H1 (cell line): ENCODE results near the gene LLPH. TPM values are rescaled to one million over a fixed set of nuclear protein-coding genes. Genes with fewer than 3 reads are reported as not detected.

Source experiments
- CTCF ChIA-PET: fragments of 300-600 bp; sonication (Branson Sonifier 250); formaldehyde crosslinking; loops from one replicate; lab custom pipeline; 2021; ENCODE audit not compliant: partially characterized antibody; lab: Charles Lee
- POLR2A ChIA-PET: fragments of 300-600 bp; sonication (Branson Sonifier 250); formaldehyde crosslinking; loops from one replicate; lab custom pipeline; 2021; ENCODE audit warnings: inconsistent platforms; ENCODE audit not compliant: partially characterized antibody; lab: Charles Lee
- DNase-seq, 2 experiments: peaks; one replicate each; pipeline versions ENCODE4 v3.0.0 to v3.0.0-alpha.2; 2010 to 2022; ENCODE audit warnings: low spot score in 2 of 2, low read depth in 1 of 2, mixed read lengths in 1 of 2
- FAIRE-seq: peaks from 2 replicates; lab custom pipeline; 2011; peaks lifted over from hg19 to GRCh38; lab: Jason Lieb, UNC
- H2AFZ ChIP-seq: 2 replicates; pipeline ENCODE4 v1.8.1; 2012; ENCODE audit warnings: low read length, inconsistent platforms
- H2AK5ac ChIP-seq: 2 replicates; pipeline ENCODE4 v1.6.1; 2013; ENCODE audit warnings: low read depth, low read length
- H2BK120ac ChIP-seq: replicated peaks from 2 replicates; pipeline ENCODE3; 2013; ENCODE audit warnings: low read depth, low read length, inconsistent platforms
- H2BK12ac ChIP-seq: 2 replicates; pipeline ENCODE4 v1.6.1; 2013; ENCODE audit warnings: low read depth, low read length
- H2BK15ac ChIP-seq: 2 replicates; pipeline ENCODE4 v1.6.1; 2013; ENCODE audit warnings: low read length
- H2BK20ac ChIP-seq: 2 replicates; pipeline ENCODE4 v1.6.1; 2013; ENCODE audit warnings: low read length
- H2BK5ac ChIP-seq: 2 replicates; pipeline ENCODE4 v1.6.1; 2013; ENCODE audit warnings: low read depth, low read length
- H3K14ac ChIP-seq: 2 replicates; pipeline ENCODE4 v1.6.1; 2013; ENCODE audit warnings: inconsistent platforms; ENCODE audit not compliant: insufficient read length
- H3K18ac ChIP-seq: 2 replicates; pipeline ENCODE4 v1.6.1; 2013; ENCODE audit warnings: low read length; ENCODE audit errors: extremely low read depth
- H3K23ac ChIP-seq: 2 replicates; pipeline ENCODE4 v1.6.1; 2013; ENCODE audit warnings: inconsistent platforms; ENCODE audit not compliant: insufficient read length
- H3K23me2 ChIP-seq: 2 replicates; pipeline ENCODE4 v1.6.1; 2013; ENCODE audit warnings: low read depth, low read length
- H3K27ac ChIP-seq: 2 replicates; pipeline ENCODE4 v1.6.1; 2011; ENCODE audit warnings: low read depth, low read length, inconsistent platforms
- H3K27me3 ChIP-seq, 4 experiments: replicated peaks in 1 of 4; 1 replicate in 1 of 4; 2 replicates in 3 of 4; pipeline versions ENCODE4 v1.6.1 to v1.8.1; 2011 to 2013; ENCODE audit warnings: low read length in 3 of 4, mild to moderate bottlenecking in 3 of 4, inconsistent platforms in 2 of 4, mixed read lengths in 2 of 4, moderate library complexity in 1 of 4; ENCODE audit not compliant: control insufficient read depth in 3 of 4, insufficient read depth in 3 of 4; ENCODE audit errors: extremely low read depth in 1 of 4
- H3K36me3 ChIP-seq, 4 experiments: 2 replicates each; pipeline versions ENCODE4 v1.6.1 to v1.8.1; 2011 to 2013; ENCODE audit warnings: mild to moderate bottlenecking in 4 of 4, low read length in 3 of 4, moderate library complexity in 2 of 4, control low read depth in 1 of 4, inconsistent platforms in 1 of 4; ENCODE audit not compliant: insufficient read depth in 4 of 4, control insufficient read depth in 2 of 4
- H3K4ac ChIP-seq: replicated peaks from 2 replicates; pipeline ENCODE3; 2013; ENCODE audit warnings: low read length, low read depth, mixed read lengths, inconsistent platforms; ENCODE audit not compliant: insufficient read length
- H3K4me1 ChIP-seq, 4 experiments: replicated peaks in 1 of 4; 1 replicate in 1 of 4; 2 replicates in 3 of 4; pipeline versions ENCODE4 v1.6.1 to v1.8.1; 2011 to 2013; ENCODE audit warnings: low read length in 3 of 4, inconsistent platforms in 2 of 4, mixed read lengths in 1 of 4; ENCODE audit not compliant: insufficient read depth in 4 of 4, control insufficient read depth in 3 of 4
- H3K4me2 ChIP-seq, 2 experiments: 2 replicates each; pipeline versions ENCODE4 v1.6.1 to v1.8.1; 2011 to 2013; ENCODE audit warnings: low read depth in 2 of 2, low read length in 2 of 2, control low read depth in 1 of 2, inconsistent platforms in 1 of 2, mild to moderate bottlenecking in 1 of 2; ENCODE audit not compliant: insufficient read depth in 1 of 2
- H3K4me3 ChIP-seq, 4 experiments: fragments of 200-600, 300-600 bp in 1 of 4; sonication (generic), shearing (Covaris generic), sonication (Bioruptor Twin) in 1 of 4; 2 replicates each; pipeline versions ENCODE4 v1.5.1 to v1.8.1; 2011 to 2016; ENCODE audit warnings: low read length in 4 of 4, low read depth in 3 of 4, control low read depth in 2 of 4, inconsistent platforms in 2 of 4, mild to moderate bottlenecking in 2 of 4, mixed read lengths in 1 of 4, moderate library complexity in 1 of 4; ENCODE audit not compliant: insufficient read depth in 2 of 4; ENCODE audit errors: extremely low read depth in 1 of 4
- H3K56ac ChIP-seq: replicated peaks from 2 replicates; pipeline ENCODE3; 2013; ENCODE audit warnings: low read depth, mild to moderate bottlenecking, mixed read lengths, low read length, inconsistent platforms; ENCODE audit not compliant: insufficient read length
- H3K79me1 ChIP-seq: 2 replicates; pipeline ENCODE4 v1.6.1; 2013; ENCODE audit warnings: low read depth, low read length, control low read depth
- H3K79me2 ChIP-seq, 2 experiments: 2 replicates each; pipeline versions ENCODE4 v1.6.1 to v1.8.1; 2012 to 2013; ENCODE audit warnings: low read length in 2 of 2, mild to moderate bottlenecking in 2 of 2, inconsistent platforms in 1 of 2; ENCODE audit not compliant: insufficient read depth in 2 of 2, control insufficient read depth in 1 of 2
- H3K9ac ChIP-seq, 4 experiments: replicated peaks in 1 of 4; 1 replicate in 1 of 4; 2 replicates in 3 of 4; pipeline versions ENCODE4 v1.6.1 to v1.8.1; 2011 to 2013; ENCODE audit warnings: low read depth in 3 of 4, low read length in 3 of 4, control low read depth in 2 of 4, mild to moderate bottlenecking in 2 of 4, moderate library complexity in 2 of 4, inconsistent platforms in 1 of 4; ENCODE audit errors: extremely low read depth in 1 of 4
- H3K9me3 ChIP-seq, 2 experiments: 2 replicates each; pipeline versions ENCODE4 v1.6.1 to v1.8.1; 2012 to 2013; ENCODE audit warnings: mild to moderate bottlenecking in 2 of 2, moderate library complexity in 2 of 2, control low read depth in 1 of 2, inconsistent platforms in 1 of 2, low read depth in 1 of 2, low read length in 1 of 2, mixed read lengths in 1 of 2; ENCODE audit not compliant: insufficient read depth in 2 of 2
- H4K20me1 ChIP-seq, 2 experiments: replicated peaks in 1 of 2; 2 replicates each; pipeline versions ENCODE3 to v1.8.1; 2011 to 2013; ENCODE audit warnings: inconsistent platforms in 2 of 2, low read length in 2 of 2, mild to moderate bottlenecking in 1 of 2; ENCODE audit not compliant: insufficient read depth in 2 of 2, control insufficient read depth in 1 of 2
- H4K5ac ChIP-seq: 2 replicates; pipeline ENCODE4 v1.6.1; 2013; ENCODE audit warnings: low read length, low read depth, mixed read lengths, inconsistent platforms; ENCODE audit not compliant: insufficient read length
- H4K8ac ChIP-seq: 2 replicates; pipeline ENCODE4 v1.8.0; 2013; ENCODE audit warnings: mild to moderate bottlenecking, moderate library complexity, low read length, inconsistent platforms; ENCODE audit not compliant: insufficient read depth; ENCODE audit errors: extremely low read depth
- H4K91ac ChIP-seq: replicated peaks from 2 replicates; pipeline ENCODE3; 2013; ENCODE audit warnings: low read length, mixed read lengths, inconsistent platforms; ENCODE audit not compliant: insufficient read length
- ASH2L ChIP-seq: fragments of 200-600, 300-600 bp; sonication (generic); IDR thresholded peaks from one replicate; pipeline ENCODE4 v1.7.1; 2017; ENCODE audit warnings: low read length
- CEBPB ChIP-seq: IDR thresholded peaks from 2 replicates; pipeline ENCODE4 v1.6.1; 2012; ENCODE audit warnings: low read depth, low read length
- polyA plus RNA-seq, 7 experiments: library from polyadenylated mRNA; depleted of rRNA in 3 of 7; stranded (reverse) in 5 of 7; unstranded in 2 of 7; fragments of >200 nt in 5 of 7; fragments of 200-250 nt in 2 of 7; gene quantifications; 1 replicate in 5 of 7; 2 replicates in 1 of 7; 4 replicates in 1 of 7; pipeline versions ENCODE4 v1.2.1 to v1.2.3, GENCODE V29; 2011 to 2013; ENCODE audit warnings: missing spikeins in 2 of 7, mixed read lengths in 2 of 7
- total RNA-seq: library from RNA; stranded (reverse); fragmentation: NEBNext Ultra II Directional; extraction: Animal tissue kit (Norgen Biotek cat#: 25700); gene quantifications from 2 replicates; pipeline ENCODE4 v1.2.1, GENCODE V29; 2021

Gene LLPH
- total and polyA plus RNA-seq, 2 of the 8 experiments (the other 6 are each of a cell fraction or from before 2014, with no cell fraction given), result 2.3 to 31.3 TPM

DNA sequence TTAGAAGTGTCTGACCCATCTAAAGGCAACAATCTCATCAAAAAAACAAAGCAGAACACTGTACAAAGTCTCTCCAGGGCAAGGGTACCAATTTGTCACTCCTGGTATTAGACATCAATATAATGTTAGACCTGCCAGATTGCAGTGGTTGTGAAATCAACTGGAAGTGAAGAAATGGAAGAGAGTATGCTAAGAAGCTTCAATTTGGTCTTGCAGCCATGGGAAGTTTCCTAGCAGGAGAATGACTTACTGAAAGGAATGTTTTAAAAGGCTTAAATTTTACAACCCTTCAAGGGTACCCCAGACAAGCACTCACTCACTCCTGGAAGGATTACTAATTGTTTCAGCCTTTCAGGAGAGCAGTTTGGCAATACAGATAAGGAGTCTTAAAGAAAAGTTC lies 18.9 kb downstream of the LLPH start:
- no peak overlapping the region for H2AK5ac ChIP-seq
- H3K4me1 ChIP-seq, result peaks cover 0 to 3% (median 0%) of the 10 kb centered on the region in 4 experiments; a peak in 1 of 7 replicates
- H2AFZ ChIP-seq, result 0 out of 2 replicates have a peak overlapping the region, but pooled peaks have one; percentile 34
- CTCF ChIA-PET, result no interaction called here
- H3K4ac ChIP-seq, result no peak overlapping the region
- no peaks in the 10 kb centered on the region for H3K79me1 ChIP-seq
- no peak overlapping the region for H3K56ac ChIP-seq
- peaks cover 0 to 1% (median 0%) of the 10 kb centered on the region in 4 experiments; a peak in 1 of 7 replicates for H3K27me3 ChIP-seq
- H3K4me2 ChIP-seq, result no peak overlapping the region
- no peak overlapping the region for H4K8ac ChIP-seq
- no peak overlapping the region for H2BK120ac ChIP-seq
- peak overlapping the region; percentile 10; the same call in 1 of the 2 replicates for H2BK15ac ChIP-seq
- no peak overlapping the region for H3K23ac ChIP-seq
- H3K4me3 ChIP-seq, result no peak overlapping the region
- POLR2A ChIA-PET, result interaction anchor here (1.0 kb wide), 1 partner anchor 45 kb away, joined by 3 read pairs; no protein-coding TSS in a partner anchor
- H2BK5ac ChIP-seq, result no peak overlapping the region
- no peak overlapping the region for H2BK12ac ChIP-seq
- no peak overlapping the region for H3K9ac ChIP-seq
- H3K79me2 ChIP-seq, result no peaks in the 10 kb centered on the region
- H3K27ac ChIP-seq, result no peak overlapping the region
- DNase-seq (no peak), FAIRE-seq (no peak)
- H3K23me2 ChIP-seq, result no peaks in the 10 kb centered on the region
- no peaks in the 10 kb centered on the region for H4K20me1 ChIP-seq
- H3K9me3 ChIP-seq, result no peaks in the 10 kb centered on the region
- TF ChIP-seq ASH2L, result no peak
- 0 out of 2 replicates have a peak, but pooled peaks have one; percentile 1 for TF ChIP-seq CEBPB
- no peak overlapping the region for H2BK20ac ChIP-seq
- H4K91ac ChIP-seq, result no peak overlapping the region
- H3K36me3 ChIP-seq, result no peaks in the 10 kb centered on the region
- H3K18ac ChIP-seq, result no peak overlapping the region
- H3K14ac ChIP-seq, result no peak overlapping the region
- no peak overlapping the region for H4K5ac ChIP-seq
